GM15510 (cell line): ENCODE measurements around the gene TRIL.

Source experiments
- POLR2A ChIP-seq: IDR thresholded peaks from 3 replicates; pipeline ENCODE4 v1.6.1; 2011; ENCODE audit warnings: borderline replicate concordance; ENCODE audit not compliant: insufficient read length; ENCODE audit errors: extremely low read depth

The TRIL gene

DNA sequence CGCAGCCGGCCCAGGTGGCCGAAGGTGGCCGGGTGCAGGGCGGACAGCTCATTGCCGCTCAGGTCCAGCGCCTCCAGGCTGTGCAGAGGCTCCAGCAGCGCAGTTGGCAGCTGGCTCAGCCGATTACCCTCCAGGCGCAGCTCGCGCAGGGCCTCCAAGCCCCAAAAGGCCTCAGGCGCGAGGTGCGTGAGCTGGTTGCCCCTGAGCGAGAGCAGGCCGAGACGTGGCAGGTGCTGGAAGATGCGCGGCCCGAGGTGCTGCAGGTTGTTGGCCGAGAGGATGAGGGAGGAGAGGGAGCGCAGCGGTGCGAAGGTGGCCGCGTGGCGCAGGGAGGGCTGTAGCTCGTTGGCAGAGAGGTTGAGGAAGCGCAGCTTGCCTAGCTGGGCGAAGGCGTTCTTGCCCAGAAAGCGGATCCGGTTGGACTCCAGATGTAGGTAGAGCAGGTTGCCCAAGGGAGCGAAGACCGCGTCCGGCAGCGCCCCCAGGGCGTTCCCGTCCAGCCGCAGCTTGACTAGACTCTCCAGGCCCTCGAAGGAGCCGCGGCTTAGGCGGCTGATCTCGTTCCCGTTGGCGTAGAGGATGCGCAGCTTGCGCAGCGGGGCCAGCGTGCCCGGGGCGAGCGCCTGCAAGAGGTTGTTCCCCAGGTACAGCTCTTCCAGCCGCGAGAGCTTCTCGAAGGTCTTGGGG, 923 bp downstream of the TRIL start:
- TF ChIP-seq POLR2A: no peak

DNA sequence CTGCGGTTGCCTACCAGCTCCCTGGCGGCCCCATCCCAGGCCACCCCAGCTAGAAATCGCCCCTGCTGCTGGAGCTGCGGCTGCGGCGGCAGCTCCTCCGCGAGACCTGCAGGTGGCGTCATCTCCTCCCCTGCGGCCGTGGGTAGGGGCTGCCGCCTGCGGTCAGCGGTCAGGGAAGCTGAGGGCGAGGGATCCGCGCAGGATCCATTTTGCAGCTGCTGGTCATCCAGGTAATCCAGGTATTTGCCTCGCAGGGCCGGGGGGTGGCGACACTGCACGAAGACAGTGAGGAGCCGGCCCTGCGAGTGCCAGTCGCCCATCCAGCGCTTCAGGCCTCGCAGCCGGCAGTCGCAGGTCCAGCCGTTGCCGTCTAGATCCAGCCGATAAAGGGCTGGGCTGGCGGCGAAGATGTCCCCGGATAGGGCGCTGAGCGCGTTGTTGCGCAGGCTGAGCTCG, 1.5 kb downstream of the TRIL start:
- no peak for TF ChIP-seq POLR2A

DNA sequence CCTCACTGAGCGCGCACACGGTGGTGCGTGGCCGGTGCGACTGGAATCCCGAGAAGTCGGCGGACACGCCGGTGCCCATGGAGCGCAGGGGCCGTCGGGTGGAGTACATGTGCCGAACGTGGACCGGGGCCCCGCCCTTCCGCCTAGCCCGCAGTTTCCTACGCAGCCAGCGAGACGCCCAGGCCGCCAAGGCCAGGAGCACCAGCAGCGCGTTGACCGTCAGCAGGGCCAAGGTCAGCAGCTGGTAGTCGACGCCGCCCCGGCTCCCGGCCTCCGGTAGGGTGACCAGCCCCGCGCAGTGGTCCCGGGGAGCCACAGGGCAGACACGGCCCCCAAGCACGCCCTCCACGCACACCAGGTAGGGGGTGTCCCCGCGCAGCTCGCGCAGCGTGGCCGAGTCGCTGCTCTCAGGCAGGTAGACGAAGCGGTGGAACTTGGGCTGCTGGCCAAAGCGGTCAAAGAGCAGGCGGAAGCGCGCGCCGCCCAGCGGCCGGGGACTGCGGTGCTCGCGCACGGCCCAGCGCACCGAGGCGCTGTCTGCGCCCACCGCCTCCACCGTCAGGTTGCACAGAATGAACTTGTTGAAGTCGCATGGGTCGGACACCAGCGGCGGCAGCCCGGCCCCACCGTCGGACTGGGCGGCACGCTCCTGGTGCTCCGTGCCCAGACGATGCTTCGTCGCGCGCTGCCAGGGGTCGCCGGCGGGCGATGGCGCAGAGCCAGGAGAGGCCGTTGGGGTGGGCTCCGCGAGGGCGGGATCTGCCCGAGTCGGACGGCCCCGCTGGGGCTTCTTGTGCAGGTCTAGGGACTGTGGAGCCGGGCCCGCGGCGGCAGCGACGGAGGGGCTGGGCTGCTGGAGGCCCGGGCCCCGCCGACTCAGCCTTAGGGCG, 2.2 kb downstream of the TRIL start:
- TF ChIP-seq POLR2A: no peak

DNA sequence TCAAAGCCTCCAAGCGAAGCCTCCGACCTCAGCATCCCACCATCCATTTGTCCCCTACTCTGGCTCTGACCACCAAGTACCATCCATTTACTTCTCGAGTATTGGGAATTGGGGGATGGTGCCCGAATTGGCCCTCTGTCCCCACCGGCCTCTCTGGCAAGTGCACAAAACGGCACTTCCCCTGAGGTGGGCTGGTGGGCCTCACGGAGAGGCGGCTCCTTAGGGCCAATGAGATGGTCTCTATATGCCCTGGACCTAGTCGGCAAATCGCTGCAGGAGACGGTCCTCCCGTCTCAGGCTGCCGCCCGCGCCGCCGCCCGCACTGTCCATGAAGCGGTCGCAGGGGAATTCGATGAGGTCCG, 2.8 kb downstream of the TRIL start:
- TF ChIP-seq POLR2A: no peak

DNA sequence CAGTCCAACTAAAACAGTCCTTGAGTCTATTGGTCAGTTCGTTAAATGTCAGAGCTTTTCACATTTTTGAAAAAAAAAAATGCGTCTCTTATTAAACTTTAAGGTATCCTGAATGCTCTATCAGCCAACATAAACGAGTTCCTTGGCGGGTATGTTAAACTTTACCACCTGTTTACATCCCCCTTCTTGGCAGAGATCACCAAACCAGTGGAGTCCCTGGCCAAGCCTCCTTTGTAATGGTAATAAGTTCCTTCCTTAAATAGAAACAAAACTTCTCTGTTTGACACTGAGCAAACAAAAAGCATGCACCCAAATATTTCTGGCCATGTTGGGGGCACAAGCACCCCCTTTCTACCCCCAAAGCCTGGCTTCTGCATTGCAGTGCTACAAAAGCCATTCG, 3.2 kb downstream of the TRIL start:
- TF ChIP-seq POLR2A: no peak

DNA sequence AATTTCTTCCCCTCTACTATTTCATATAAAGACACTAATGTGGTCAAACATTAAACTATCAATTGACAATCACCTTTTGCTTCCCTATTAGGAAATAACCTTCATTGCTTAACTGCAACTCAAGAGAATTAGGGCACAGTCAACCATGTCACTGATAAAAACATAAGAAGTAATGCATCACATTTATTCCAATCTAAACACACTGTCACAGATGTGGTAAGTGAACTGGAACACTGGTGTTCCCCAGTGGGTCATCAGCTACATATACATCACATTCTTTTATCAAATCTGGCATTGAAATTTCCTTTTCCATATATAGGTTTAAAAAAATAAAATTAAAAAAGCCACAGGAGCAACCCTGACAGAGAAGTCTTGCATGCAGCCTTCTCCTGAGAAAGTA, 3.7 kb downstream of the TRIL start:
- no peak for TF ChIP-seq POLR2A

DNA sequence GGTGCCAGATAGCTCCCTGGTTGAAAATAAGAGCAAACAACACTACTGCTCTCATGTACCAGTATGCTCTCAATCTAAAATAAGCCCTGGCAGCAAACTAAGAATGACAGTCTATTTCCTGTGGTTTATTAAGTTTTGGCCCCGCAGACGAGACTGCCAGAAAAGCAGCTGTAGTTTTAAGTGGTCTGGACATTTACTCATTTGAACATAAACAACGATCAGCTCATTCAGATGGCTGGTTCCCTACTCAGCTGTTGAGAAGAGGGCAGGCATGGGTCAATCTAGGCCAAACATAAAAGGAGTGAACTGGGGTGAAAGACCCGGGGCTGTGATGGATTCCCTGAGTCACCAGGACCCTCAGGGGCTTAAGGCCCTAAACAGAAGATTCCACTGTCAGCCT, 4.5 kb downstream of the TRIL start:
- no peak for TF ChIP-seq POLR2A

DNA sequence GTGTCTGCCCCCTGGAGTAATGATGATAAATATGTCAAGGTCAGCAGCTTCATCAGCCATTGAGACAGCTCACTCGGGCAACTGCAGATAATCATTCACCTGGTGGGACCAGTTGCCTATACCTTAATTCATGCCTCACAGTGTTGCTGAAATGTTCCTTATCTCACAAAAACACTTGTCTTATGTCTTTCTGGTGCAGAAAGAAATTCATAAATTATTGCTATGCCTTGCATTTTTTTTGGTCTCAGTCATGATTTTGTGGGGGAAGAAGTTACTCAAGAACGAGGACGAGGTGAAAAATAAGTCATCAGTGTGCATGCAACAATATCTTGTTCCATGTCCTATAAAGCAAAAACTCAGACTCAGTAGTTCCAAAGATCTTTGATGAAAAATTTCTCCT, 16.0 kb downstream of the TRIL start:
- no peak for TF ChIP-seq POLR2A

DNA sequence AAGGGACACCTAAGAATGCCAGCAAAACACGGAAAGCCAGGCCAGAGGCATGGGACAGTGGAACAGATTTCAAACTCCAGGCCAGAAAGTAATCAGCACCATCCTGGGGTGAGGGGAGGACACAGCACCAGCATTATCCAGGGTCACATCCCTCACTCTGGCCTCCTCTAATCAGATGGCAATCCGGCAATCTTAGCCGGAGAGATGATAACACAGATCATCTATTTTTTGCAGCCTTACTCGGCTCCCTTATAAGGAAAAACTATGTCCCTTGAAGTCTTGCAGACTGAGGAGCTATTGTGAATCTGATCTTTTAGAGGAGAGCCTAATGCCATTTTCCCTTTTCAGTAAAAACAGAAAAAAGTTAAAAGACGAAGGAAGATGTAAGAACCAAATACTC, 16.5 kb downstream of the TRIL start:
- TF ChIP-seq POLR2A: no peak

DNA sequence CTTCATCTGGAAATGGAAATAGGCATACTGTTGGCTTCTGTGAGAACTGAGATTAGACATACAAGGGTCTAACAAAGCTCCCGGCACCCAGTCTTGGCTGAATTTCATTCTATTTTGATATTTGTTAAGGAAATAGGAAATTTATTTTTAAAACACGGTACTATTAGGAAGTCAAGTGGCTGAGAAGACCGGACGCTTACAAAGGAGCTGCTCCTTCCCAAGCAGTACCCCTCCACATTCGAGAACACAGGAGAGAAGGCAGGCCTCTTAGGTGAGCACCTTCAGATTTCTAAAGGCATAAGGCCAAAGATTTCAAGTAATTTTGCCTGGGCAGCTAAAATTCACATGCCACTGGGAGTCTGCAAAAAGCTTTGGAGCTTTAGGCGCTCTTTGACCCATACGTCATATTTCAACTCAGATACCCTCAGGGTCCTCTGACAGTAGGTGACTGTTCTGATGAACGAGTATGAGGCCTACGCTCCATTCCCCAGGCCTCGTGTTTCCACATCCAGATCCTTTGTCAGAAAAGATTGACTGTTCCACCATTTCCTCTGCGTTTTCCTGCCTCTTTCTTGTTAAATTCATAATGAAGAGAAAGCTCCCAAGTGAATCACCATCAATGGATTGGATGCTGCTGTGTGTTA, 17.3 kb downstream of the TRIL start:
- TF ChIP-seq POLR2A: no peak

DNA sequence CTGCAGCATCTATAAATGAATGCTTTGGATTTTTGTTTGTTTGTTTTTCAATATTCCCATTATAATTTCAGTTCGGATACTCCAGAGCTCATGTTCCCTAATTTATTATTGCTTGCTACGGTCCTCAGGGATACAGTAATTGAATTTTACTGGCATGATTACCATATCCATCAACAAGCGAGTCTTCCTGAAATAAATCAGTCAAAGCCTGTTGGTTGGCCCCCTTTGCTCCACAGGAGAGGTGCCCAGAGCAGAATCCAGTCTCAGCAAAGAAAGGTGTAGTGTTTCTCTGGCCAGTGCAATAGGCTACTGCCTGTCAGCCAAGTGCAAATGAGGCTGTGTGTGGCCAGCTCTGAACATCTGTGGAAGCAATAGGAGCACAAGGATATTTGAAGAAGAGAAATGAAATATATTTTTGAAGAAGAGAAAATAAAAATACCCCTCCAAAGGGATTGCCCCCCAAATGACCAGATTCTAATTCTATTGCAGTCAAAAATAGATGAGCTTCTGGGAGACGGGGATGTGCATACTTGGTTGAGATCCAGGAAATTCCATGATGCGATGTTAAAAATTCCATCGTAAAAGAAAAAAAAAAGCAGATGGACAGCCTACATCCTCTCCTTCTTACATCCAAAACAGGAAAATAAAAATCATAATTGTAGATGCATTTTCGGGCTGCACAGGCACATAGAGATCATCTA, 18.1 kb downstream of the TRIL start:
- no peak for TF ChIP-seq POLR2A

DNA sequence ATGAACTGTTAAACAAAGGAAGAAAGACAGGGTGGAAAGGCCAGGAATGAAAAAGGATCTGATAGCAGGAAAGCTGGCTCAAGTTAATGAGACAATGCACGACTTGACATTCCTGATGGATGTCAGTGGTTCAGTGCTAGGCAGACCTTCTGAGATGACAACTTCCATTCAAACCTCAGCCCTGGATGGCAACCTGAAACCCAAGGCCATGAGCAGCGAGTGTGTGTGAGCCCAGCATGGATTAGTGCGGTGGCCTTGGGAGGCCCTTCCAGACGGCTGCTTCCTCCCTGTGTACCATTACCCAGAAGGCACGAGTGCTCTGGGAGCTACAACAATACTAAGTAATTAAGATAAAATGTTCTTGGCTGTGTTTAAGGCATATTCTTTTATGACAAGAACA, 18.8 kb downstream of the TRIL start:
- TF ChIP-seq POLR2A: no peak

DNA sequence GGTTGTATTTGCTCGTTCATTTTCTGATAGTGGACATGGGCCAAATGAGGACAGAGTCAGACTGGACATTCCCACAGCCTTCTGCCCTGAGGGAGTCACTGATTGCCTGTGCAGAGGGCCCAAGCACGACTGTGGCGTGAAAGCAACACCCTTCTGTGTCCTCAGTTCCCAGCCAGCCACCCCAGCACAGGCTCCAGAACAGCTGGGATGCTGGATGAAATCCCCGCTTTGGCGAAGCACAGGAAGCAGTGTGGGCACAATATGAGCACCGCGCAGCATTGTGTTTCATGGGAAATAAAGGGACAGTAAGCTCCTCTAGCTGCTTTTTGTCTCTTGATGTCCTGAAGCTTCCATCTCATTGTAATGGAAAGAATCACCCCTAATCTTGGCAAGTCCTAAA, 20.5 kb downstream of the TRIL start:
- no peak for TF ChIP-seq POLR2A

DNA sequence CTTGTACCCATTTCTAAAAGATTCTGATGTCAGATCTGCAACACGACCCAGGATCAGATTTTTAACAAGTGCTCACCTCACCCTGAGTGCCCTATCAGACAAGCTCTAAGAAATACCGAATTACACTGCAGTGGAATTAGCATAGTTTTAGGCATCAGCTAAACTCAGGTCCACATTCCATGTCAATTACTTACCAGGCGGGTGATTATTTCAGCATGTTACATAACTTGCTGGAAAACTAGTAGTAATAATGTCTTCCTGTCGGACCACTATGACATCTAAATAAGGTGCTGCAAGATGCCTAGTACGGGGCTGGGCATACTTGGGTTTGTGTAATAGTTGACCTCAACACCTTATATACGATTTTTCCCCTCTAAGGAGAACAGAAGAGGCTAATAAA, 21.0 kb downstream of the TRIL start:
- no peak for TF ChIP-seq POLR2A

DNA sequence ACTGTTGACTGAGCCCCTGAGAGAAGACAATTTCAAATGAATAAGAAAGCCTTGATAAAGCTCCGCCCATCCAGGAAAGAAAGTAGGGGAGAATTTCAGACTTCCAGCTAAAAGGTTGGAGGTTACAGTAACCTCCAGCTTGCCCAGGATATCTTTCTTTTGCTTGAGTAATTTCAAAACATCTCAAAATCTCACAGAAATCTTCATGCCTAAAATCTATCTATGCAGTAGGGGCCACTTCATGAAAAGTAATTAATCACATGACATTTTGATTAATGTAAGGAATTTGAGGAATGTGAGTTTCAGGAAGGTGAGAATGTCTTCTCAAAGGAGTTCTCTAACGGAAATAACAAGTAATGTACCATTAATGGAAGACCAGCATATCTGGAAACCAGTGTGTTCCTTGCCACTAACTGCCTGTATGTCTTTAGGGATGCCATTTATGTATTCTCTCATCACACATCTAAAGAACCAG, 24.2 kb downstream of the TRIL start:
- TF ChIP-seq POLR2A: no peak
